PC-9 (cell line): Measurements from ENCODE around the gene SEC61G. TPM values are rescaled to one million over a fixed set of nuclear protein-coding genes. Genes with fewer than 3 reads are reported as not detected.

Experiments used
- Bru-seq: library from RNA; stranded (reverse); fragments of 400-500 nt; gene quantifications from one replicate; lab custom pipeline; 2021; lab: Mats Ljungman, UMichigan
- BruChase-seq, 2 experiments: library from RNA; stranded (reverse); fragments of 400-500 nt; gene quantifications; one replicate each; lab custom pipeline; 2021; lab: Mats Ljungman, UMichigan
- BruUV-seq: library from RNA; stranded (reverse); fragments of 400-500 nt; replicated peaks from 2 replicates; lab custom pipeline; 2021; lab: Mats Ljungman, UMichigan
- CTCF ChIA-PET: fragments of 300-600 bp; sonication (Branson Sonifier 250); formaldehyde crosslinking; loops from one replicate; lab custom pipeline; 2022; ENCODE audit warnings: antibody characterized with exemption; lab: Charles Lee
- POLR2A ChIA-PET: fragments of 300-600 bp; sonication (Branson Sonifier 250); formaldehyde crosslinking; loops from one replicate; lab custom pipeline; 2022; ENCODE audit warnings: antibody characterized with exemption; ENCODE audit not compliant: unreplicated experiment; lab: Charles Lee
- DNase-seq, 2 experiments: peaks; one replicate each; pipeline versions ENCODE4 v3.0.0 to v3.0.0-alpha.2; 2015 to 2022; ENCODE audit warnings: mixed read lengths in 1 of 2
- H2AFZ ChIP-seq: fragments of 200-600 bp; sonication (generic); 2 replicates; pipeline ENCODE4 v1.8.1; 2017; ENCODE audit warnings: antibody characterized with exemption
- H3F3A ChIP-seq: fragments of 200-600 bp; sonication (generic); 2 replicates; pipeline ENCODE4 v1.8.1; 2017; ENCODE audit warnings: antibody characterized with exemption, mild to moderate bottlenecking, low read depth; ENCODE audit not compliant: insufficient read depth
- H3K27ac ChIP-seq: fragments of 200-600 bp; sonication (generic); 2 replicates; pipeline ENCODE4 v1.6.1; 2016; ENCODE audit warnings: mixed run types
- H3K27me3 ChIP-seq: fragments of 200-600 bp; sonication (generic); 2 replicates; pipeline ENCODE4 v1.6.1; 2016; ENCODE audit warnings: low read depth, mixed run types; ENCODE audit not compliant: insufficient read depth
- H3K36me3 ChIP-seq: fragments of 200-600 bp; sonication (generic); 2 replicates; pipeline ENCODE4 v1.6.1; 2016; ENCODE audit warnings: low read depth, mixed run types
- H3K4me1 ChIP-seq: fragments of 200-600 bp; sonication (generic); replicated peaks from 2 replicates; pipeline ENCODE4 v1.6.1; 2016; ENCODE audit warnings: mixed run types; ENCODE audit not compliant: insufficient read depth
- H3K4me2 ChIP-seq: fragments of 200-600 bp; sonication (generic); 2 replicates; pipeline ENCODE4 v1.6.1; 2017; ENCODE audit warnings: mixed run types
- H3K4me3 ChIP-seq: fragments of 200-600 bp; sonication (generic); 2 replicates; pipeline ENCODE4 v1.6.1; 2016; ENCODE audit warnings: mixed run types
- H3K79me2 ChIP-seq: fragments of 200-600 bp; sonication (generic); 2 replicates; pipeline ENCODE4 v1.6.1; 2017; ENCODE audit warnings: low read depth, mixed run types
- H3K9me2 ChIP-seq: fragments of 200-600 bp; sonication (generic); 2 replicates; pipeline ENCODE4 v1.8.1; 2017; ENCODE audit warnings: mild to moderate bottlenecking; ENCODE audit not compliant: insufficient read depth
- H3K9me3 ChIP-seq: fragments of 200-600 bp; sonication (generic); 2 replicates; pipeline ENCODE4 v1.8.1; 2016; ENCODE audit warnings: low read depth; ENCODE audit not compliant: insufficient read depth
- H4K20me1 ChIP-seq: fragments of 200-600 bp; sonication (generic); 2 replicates; pipeline ENCODE4 v1.8.1; 2017; ENCODE audit not compliant: insufficient read depth
- CTCF ChIP-seq: fragments of 200-600 bp; sonication (generic); conservative IDR thresholded peaks from 2 replicates; pipeline ENCODE4 v1.6.1; 2017; ENCODE audit warnings: mixed run types, antibody characterized with exemption, mild to moderate bottlenecking, moderate library complexity
- EZH2 ChIP-seq: fragments of 200-600 bp; sonication (generic); IDR thresholded peaks from 2 replicates; pipeline ENCODE4 v1.8.0; 2017; ENCODE audit warnings: antibody characterized with exemption, low read depth
- intact Hi-C: fragments of 100-400 bp; cut with micrococcal nuclease; formaldehyde crosslinking; loops from one replicate; pipeline ENCODE4 v1.10.0; 2022; ENCODE audit not compliant: unreplicated experiment
- long read RNA-seq: library from polyadenylated mRNA; stranded (forward); transcript quantifications from one replicate; pipeline ENCODE4 v2.0.0, GENCODE V29; 2022
- total RNA-seq: library from RNA; stranded (reverse); gene quantifications from 2 replicates; pipeline ENCODE4 v1.2.3, GENCODE V29; 2021

Gene SEC61G
- total RNA-seq (203 and 261 TPM in 2 replicates), Bru-seq, nascent RNA (percentile 97 among the genes with signal in this experiment), BruChase-seq, experiment 1, labeled RNA remaining after a 2-hour chase (percentile 93 among the genes with signal in this experiment), BruChase-seq, experiment 2, labeled RNA remaining after a 6-hour chase (percentile 85 among the genes with signal in this experiment)
- long read RNA-seq, transcript SEC61G-204 (4 exons, 512 nt): minor isoform, 5 of 649 reads
- long read RNA-seq, transcript SEC61G-202 (4 exons, 459 nt): minor isoform, 24 of 649 reads
- long read RNA-seq, transcript SEC61G-201 (4 exons, 462 nt): major isoform, 576 of 649 reads
- long read RNA-seq, partial matches to known transcripts: 32 of 649 reads
- long read RNA-seq, other reads (novel, unspliced or antisense): 11 of 649 reads

GRCh38 chr7:54758702-54759592 is at the start of gene SEC61G:
TSS of gene SEC61G (minus strand) at chr7:54759211. CDS start at chr7:54757588, 1,623 bp downstream.
- Histone ChIP-seq H3K36me3 (peaks cover 35% of the 10 kb centered on the region), H3K9me2 (no peaks in the 10 kb centered on the region), H3F3A (peaks cover 18% of the 10 kb centered on the region; the same call in 1 of the 2 replicates), H3K4me2 (peak within 1 kb of the TSS; percentile 95), H4K20me1 (peaks cover 44% of the 10 kb centered on the region), H3K79me2 (peaks cover 67% of the 10 kb centered on the region), H3K27ac (peak within 1 kb of the TSS; percentile 77), H3K4me1 (peaks cover 20% of the 10 kb centered on the region), H2AFZ (peak within 1 kb of the TSS; percentile 95), H3K9me3 (no peaks in the 10 kb centered on the region), H3K27me3 (no peaks in the 10 kb centered on the region), H3K4me3 (peak within 1 kb of the TSS; percentile 77)
- TF ChIP-seq CTCF (no peak), EZH2 (no peak)
- intact Hi-C loops: loop anchor here (5.0 kb wide), 1 partner anchor 608 kb away; the partner anchor contains the start of gene LANCL2
- DNase-seq: peak; percentile 99
- CTCF ChIA-PET: interaction anchor here (0.9 to 2.2 kb wide), 4 partner anchors 15 to 656 kb away, joined by 3 to 13 read pairs (median 6); no protein-coding TSS in a partner anchor
- POLR2A ChIA-PET: interaction anchor here (0.5 to 1.2 kb wide), 17 partner anchors 30 to 1316 kb away, joined by 3 to 9 read pairs (median 4); partner anchors contain the start of genes CCT6A and PSPH
- BruUV-seq: TSS peak; percentile 63

- TF ChIP-seq CTCF (no peak), EZH2 (no peak)
- BruUV-seq: no TSS peak
- Histone ChIP-seq H2AFZ (no peak overlapping the region), H3K9me3 (no peaks in the 10 kb centered on the region), H4K20me1 (no peaks in the 10 kb centered on the region), H3K36me3 (no peaks in the 10 kb centered on the region), H3K4me3 (no peak overlapping the region), H3F3A (no peaks in the 10 kb centered on the region), H3K27me3 (no peaks in the 10 kb centered on the region), H3K27ac (no peak overlapping the region), H3K4me2 (no peak overlapping the region), H3K79me2 (no peaks in the 10 kb centered on the region), H3K9me2 (no peaks in the 10 kb centered on the region), H3K4me1 (peaks cover 6% of the 10 kb centered on the region)
- CTCF ChIA-PET: no interaction called here
- peak in 1 of 2 experiments; percentile 19 for DNase-seq
- POLR2A ChIA-PET: no interaction called here
- intact Hi-C loops: no loop called here
These were observed 43.8 kb upstream of the SEC61G start for GRCh38 chr7:54802841-54803240.

- no peak for DNase-seq
- Histone ChIP-seq H3F3A (no peaks in the 10 kb centered on the region), H3K9me3 (no peaks in the 10 kb centered on the region), H3K9me2 (no peaks in the 10 kb centered on the region), H4K20me1 (no peaks in the 10 kb centered on the region), H3K27me3 (no peaks in the 10 kb centered on the region), H3K36me3 (no peaks in the 10 kb centered on the region), H2AFZ (no peak overlapping the region), H3K4me2 (no peak overlapping the region), H3K79me2 (no peaks in the 10 kb centered on the region), H3K4me1 (peaks cover 6% of the 10 kb centered on the region), H3K4me3 (no peak overlapping the region), H3K27ac (no peak overlapping the region)
- intact Hi-C loops: no loop called here
- no TSS peak for BruUV-seq
- POLR2A ChIA-PET: no interaction called here
- TF ChIP-seq CTCF (no peak), EZH2 (no peak)
- CTCF ChIA-PET: no interaction called here
These were observed 43.1 kb upstream of the SEC61G start for GRCh38 chr7:54802114-54802513.
